Anterior cingulate cortex (tissue), 58 donors: ENCODE measurements around the gene PAPLN.
A peak's percentile ranks its signal among the peaks of the same experiment; 100 is the strongest.
"Not testable (repeated sequence)": the region's sequence is repeated elsewhere in the genome, so short reads cannot be mapped to it uniquely, and the experiment has no call there.

Source experiments
- DNase-seq, 58 donors: peaks; one replicate each; lab custom pipeline; 2025; lab: John Stamatoyannopoulos, UW

PAPLN gene

GRCh38 chr14:73283608-73284379 is 46.5 kb downstream of the PAPLN start:
- DNase-seq, result peak in 24 of 58 donors; percentile 3 to 44 (median 19)

GRCh38 chr14:73285979-73286378 is 48.7 kb downstream of the PAPLN start:
- DNase-seq, result no peak

- no peak for DNase-seq
These were observed 49.3 kb downstream of the PAPLN start for GRCh38 chr14:73286598-73286997.

DNA sequence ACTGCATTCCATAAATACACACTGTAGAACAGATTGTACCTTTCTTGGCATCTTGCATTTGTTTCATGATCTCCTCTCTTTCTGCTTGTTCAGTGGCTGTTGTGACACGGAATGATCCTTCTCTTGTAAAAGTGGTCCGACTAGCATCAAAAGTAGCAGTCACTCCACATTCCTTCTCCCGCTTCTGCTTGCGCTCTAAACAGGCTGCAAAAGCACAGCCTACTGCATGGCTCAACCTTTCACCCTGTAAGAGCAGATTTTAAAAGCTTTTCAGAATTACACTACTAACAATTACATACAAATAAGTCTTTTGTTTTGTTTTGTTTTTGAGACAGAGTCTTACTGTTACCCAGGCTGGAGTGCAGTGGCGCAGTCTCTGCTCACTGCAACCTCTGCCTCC is 49.8 kb downstream of the PAPLN start:
- peak in 1 of 58 donors; percentile 8 for DNase-seq

- peak in 2 of 58 donors; percentile 4 to 22 for DNase-seq
These were observed 52.0 kb downstream of the PAPLN start for GRCh38 chr14:73289308-73289707.

DNA sequence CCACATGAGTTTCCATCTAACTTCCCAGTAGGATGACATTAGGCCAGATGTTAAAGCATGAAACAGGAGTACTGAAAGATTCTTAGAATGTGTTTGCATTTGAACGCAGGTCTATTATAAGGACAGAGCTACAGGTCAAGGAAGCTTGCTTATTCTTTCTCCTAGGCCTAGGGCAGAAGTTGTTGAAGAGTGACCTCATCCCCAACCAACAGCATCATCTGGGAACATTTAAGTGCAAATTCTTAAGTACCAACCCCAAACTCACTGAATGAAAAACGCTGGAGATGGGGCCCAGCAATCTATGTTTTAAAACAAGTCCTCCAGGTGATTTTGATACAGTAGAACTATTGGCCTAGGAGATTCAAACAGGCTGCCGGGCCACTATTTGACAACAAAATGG is 52.4 kb downstream of the PAPLN start:
- DNase-seq, result no peak

DNA sequence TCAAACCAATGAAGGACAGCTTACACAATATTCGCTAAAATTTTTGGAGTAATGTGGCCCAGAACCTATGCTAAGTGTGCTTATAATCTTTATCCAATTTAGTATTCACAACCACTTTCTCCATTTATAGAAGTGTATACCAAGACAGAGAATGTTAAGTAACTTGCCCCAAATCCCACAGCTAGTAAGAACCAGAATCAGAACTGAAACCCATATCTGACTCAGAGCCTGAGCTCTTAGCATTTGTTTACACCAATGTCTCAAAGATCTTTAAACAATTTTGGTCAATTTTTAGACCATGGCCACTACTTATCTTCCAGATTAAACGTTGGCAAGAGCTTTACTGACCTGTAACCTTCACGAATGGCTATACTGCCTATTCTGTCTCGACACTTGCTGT is 53.0 kb downstream of the PAPLN start:
- no peak for DNase-seq

- no peak for DNase-seq
These were observed 56.8 kb downstream of the PAPLN start for GRCh38 chr14:73293782-73294781.

GRCh38 chr14:73295198-73295796 is 58.0 kb downstream of the PAPLN start:
- DNase-seq, result peak in 4 of 58 donors; percentile 1 to 41 (median 8)

DNA sequence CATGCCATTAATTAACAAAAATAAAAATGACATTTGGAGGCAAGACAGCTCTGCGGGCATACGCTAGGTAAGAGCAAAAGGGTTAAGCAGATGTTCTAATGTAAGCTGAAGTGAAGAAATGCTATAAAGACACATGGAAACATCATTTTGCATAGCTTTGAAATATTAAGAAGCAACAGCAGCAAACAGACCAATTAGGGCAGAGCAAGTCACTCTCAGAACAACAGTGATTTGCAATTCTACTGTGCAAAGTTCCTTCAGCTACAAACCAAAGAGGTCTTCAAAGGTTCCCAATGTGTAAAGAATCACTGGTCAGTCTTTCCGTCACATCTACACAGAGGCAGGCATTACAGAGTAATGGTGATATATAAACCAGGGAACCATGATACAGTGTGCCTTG is 68.2 kb downstream of the PAPLN start:
- no peak for DNase-seq

DNA sequence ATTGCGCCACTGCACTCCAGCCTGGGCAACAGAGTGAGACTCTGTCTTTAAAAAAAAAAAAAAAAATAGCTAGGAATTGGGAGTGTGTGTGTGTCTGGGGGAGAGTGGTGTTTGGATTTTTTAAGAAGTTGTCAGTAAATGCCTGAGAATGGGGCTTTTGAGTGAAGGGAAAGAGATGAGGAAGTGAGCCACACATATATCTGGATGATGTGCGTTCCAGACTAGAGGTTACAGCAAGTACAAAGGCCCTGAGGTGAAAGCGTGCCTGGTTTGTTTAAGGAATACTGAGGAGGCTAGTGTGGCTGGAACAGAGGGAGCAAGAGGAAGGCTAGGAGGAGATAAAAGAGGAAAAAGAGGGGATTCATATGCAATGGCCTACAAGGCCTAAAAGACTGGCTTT is 70.0 kb downstream of the PAPLN start:
- DNase-seq, result no peak

DNA sequence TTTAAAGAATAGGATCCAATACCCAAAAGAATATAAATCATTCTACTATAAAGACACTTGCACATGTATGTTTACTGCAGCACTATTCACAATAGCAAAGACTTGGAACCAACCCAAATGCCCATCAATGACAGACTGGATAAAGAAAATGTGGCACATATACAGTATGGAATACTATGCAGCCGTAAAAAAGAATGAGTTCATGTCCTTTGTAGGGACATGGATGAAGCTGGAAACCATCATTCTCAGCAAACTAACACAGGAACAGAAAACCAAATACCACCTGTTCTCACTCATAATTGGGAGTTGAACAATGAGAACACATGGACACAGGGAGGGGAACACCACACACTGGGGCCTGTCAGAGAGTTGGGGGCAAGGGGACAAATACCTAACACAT is 71.9 kb downstream of the PAPLN start:
- DNase-seq, result not testable (repeated sequence)

- no peak for DNase-seq
These were observed 74.4 kb downstream of the PAPLN start for GRCh38 chr14:73311708-73312030.

DNA sequence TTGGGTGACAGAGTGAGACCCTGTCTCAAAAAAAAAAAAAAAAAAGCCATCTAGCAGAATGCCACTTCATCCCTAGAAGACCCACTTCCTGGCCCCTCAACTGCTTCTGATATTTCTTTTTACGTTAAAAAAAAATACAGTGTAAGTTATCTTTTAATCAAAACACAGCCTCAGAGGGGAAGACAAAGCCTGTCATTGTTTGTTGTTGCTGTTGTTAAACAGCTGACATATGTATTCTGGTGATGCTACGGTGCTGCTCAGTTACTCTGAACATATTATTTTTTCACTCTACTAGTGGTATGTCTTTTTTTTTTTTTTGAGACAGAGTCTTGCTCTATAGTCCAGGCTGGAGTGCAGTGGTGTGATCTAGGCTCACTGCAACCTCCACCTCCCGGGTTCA is 75.4 kb downstream of the PAPLN start:
- no peak for DNase-seq

- no peak for DNase-seq
These were observed 75.8 kb downstream of the PAPLN start for GRCh38 chr14:73313151-73313550.

- DNase-seq, result no peak
These were observed 86.6 kb downstream of the PAPLN start for GRCh38 chr14:73323896-73324399.
